Activated naive CD4-positive, alpha-beta T cell treated with anti-CD3 and anti-CD28 coated beads, Interleukin-2, amount 50 U/mL, for 24 hours (primary cell): ENCODE data around the gene HM13.
"Not testable (repeated sequence)": the region's sequence is repeated elsewhere in the genome, so short reads cannot be mapped to it uniquely, and the experiment has no call there.

Experiments used
- H3K27ac Mint-ChIP-seq: one replicate; pipeline ENCODE4 v1.8.0; 2021; ENCODE audit warnings: mild to moderate bottlenecking, mixed read lengths
- H3K27me3 Mint-ChIP-seq: one replicate; pipeline ENCODE4 v1.8.0; 2021; ENCODE audit warnings: mixed read lengths
- H3K36me3 Mint-ChIP-seq: one replicate; pipeline ENCODE4 v1.8.0; 2021; ENCODE audit warnings: mixed read lengths
- H3K4me1 Mint-ChIP-seq: one replicate; pipeline ENCODE4 v1.8.0; 2021; ENCODE audit warnings: mixed read lengths
- H3K4me3 Mint-ChIP-seq: one replicate; pipeline ENCODE4 v1.8.0; 2021; ENCODE audit warnings: mild to moderate bottlenecking, mixed read lengths
- H3K9me3 Mint-ChIP-seq: one replicate; pipeline ENCODE4 v1.8.0; 2021; ENCODE audit warnings: mixed read lengths

HM13 gene, protein sequence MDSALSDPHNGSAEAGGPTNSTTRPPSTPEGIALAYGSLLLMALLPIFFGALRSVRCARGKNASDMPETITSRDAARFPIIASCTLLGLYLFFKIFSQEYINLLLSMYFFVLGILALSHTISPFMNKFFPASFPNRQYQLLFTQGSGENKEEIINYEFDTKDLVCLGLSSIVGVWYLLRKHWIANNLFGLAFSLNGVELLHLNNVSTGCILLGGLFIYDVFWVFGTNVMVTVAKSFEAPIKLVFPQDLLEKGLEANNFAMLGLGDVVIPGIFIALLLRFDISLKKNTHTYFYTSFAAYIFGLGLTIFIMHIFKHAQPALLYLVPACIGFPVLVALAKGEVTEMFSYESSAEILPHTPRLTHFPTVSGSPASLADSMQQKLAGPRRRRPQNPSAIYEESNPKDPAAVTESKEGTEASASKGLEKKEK

DNA sequence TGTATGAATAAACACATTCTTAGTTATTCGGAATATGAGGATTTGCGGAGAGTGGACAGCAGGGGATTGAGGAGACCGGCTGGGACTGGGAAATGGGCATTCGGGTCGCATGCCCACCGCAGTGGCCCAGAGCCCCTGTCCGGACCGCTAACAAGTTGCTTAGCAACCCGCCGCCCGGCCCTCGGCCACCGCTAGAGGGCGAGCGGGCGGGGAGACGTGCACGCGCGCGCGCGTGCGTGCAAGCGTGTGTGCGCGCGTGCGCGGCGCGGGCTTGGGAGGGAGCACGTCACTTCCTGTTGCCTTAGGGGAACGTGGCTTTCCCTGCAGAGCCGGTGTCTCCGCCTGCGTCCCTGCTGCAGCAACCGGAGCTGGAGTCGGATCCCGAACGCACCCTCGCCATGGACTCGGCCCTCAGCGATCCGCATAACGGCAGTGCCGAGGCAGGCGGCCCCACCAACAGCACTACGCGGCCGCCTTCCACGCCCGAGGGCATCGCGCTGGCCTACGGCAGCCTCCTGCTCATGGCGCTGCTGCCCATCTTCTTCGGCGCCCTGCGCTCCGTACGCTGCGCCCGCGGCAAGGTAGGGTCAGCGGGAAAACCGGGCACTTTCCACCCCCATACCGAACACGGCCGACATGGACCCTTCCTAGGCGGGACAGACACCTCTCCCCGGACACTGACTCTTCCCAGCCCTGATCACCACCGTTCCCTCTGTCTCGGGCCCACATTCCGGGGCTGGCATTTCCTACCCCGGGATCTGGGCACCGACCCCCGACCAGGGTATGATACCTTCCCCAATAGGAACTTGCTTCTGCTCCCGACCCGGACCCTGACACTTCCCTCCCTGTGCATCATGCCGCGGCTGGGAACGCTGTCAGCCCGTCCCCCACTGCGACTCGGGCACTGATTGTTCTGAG is at the start of gene HM13:
Gene HM13 (plus strand): TSS at position 289 of the 918 bp plus-strand sequence. CDS start 110 bp downstream, at position 399.
- Mint-ChIP-seq H3K9me3 (no peaks in the 10 kb centered on the region), H3K4me3 (peak within 1 kb of the TSS; percentile 81), H3K36me3 (peaks cover 3% of the 10 kb centered on the region), H3K27ac (peak within 1 kb of the TSS; percentile 62), H3K4me1 (peaks cover 8% of the 10 kb centered on the region), H3K27me3 (no peaks in the 10 kb centered on the region)

DNA sequence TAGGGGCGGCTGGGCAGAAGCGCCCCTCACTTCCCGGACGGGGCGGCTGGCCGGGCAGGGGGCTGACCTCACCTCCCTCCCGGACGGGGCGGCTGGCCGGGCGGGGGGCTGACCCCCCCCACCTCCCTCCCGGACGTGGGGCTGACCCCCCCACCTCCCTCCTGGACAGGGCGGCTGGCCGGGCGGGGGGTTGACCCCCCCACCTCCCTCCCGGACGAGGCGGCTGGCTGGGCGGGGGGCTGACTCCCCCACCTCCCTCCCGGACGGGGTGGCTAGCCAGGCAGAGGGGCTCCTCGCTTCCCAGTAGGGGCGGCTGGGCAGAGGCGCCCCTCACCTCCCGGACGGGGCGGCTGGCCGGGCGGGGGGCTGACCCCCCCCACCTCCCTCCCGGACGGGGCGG is 43.3 kb upstream of the HM13 start:
- not testable (repeated sequence) for H3K27ac Mint-ChIP-seq, H3K9me3 Mint-ChIP-seq, H3K4me3 Mint-ChIP-seq, H3K36me3 Mint-ChIP-seq, H3K4me1 Mint-ChIP-seq
- peaks cover 10% of the 10 kb centered on the region for H3K27me3 Mint-ChIP-seq

DNA sequence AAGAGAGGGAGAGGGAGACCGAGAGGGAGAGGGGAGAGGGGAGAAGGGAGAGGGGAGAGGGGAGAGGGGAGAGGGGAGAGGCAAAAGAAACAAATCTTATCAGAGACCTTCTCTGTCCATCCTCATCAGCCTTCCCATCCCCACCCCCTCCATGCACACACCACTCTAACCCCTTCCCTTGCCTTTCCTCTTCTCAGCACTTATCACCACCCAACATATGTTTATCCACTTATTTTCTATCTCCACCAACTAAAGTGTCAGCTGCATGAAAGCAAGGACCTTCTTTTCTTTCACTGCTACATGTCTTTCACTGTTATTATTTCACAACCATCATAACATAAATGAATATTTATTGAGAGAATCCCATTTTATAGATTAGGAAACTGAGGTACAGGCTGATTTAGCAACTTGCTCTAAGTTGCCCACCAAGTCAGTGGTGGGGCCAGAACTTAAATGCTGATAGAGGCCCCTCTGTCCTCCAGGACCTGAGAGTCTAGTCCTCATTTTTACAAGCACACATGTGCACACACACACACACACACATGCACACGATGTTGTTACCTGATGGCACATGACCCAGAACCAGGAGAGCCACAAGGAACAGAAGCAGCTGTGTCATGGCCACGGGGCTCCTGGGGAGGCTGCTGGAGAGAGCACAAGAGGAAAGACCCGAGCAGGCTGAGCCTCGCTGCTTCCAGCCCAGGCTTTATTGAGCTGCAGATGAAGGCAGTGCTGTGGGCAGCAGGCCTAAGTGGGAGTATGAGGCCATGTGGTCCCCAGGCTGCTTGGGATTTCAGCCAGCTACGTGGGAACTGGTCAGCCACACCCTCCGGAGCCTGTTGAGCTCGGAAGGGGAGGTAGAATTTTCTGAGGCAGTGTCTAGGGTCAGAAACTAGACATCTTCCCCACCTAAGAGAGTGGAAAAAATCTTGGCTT is 41.6 kb upstream of the HM13 start:
- Mint-ChIP-seq H3K9me3 (peaks cover 3% of the 10 kb centered on the region), H3K4me1 (peaks cover 6% of the 10 kb centered on the region), H3K27ac (no peak overlapping the region), H3K27me3 (peaks cover 21% of the 10 kb centered on the region), H3K36me3 (peaks cover 1% of the 10 kb centered on the region), H3K4me3 (no peak overlapping the region)

DNA sequence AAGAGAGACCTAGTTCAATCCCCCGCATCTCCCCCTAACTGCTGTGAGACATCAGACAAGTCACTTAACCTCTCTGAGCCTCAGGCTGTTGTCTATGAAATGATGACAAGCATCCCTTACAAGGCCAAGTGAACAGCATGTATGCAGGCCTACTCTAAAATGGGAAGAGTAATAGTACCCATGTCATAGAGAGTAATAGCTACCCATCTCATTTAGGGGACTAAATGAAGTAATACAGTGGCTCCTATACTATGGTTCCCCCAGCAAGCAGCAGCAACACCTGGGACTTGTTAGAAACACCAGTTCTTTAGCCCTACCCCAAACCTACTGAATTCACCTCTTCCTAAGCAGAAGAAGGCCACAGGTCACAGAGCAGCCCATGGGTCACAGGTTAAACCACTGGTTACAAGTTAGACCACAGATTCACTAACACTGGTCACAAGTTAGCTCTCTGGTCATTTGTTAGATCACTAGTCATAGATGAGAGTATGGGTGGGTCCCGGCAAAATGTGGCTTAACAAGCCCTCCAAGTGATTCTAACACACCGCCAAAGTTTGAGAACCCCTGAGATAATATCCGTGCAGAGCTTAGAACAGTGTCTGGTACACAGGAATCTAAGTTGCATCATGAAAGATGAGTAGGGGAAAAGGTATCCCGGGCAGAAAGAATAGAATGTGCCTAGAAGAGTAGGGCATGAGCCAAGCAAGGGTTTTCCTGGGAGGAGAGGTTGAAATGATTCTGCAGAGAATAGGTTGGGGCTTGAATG is 40.7 kb upstream of the HM13 start:
- Mint-ChIP-seq H3K27me3 (peaks cover 25% of the 10 kb centered on the region), H3K27ac (no peak overlapping the region)

DNA sequence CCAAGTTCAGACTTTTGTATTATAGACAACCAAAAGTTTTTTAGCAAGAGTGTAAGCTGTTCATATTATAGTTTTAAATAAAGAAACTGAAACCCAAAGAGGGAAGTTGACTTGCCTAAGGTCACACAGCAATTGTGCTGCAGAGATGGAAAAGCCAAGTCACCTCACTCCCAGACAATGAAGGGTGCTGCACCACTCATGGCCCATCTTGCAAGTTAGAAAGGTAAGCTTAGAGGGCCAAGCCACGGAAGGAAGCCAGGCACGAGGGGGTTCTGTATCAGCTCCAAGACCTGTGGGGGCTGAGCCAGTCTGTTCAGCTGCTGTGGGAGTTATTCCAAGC is 40.2 kb upstream of the HM13 start:
- Mint-ChIP-seq H3K4me3 (no peak overlapping the region), H3K4me1 (peaks cover 6% of the 10 kb centered on the region), H3K36me3 (peaks cover 1% of the 10 kb centered on the region), H3K27me3 (peaks cover 25% of the 10 kb centered on the region), H3K9me3 (peaks cover 3% of the 10 kb centered on the region), H3K27ac (no peak overlapping the region)

More for the DNA sequence above, 40.7 kb upstream of the HM13 start:
- H3K4me3 Mint-ChIP-seq: no peak overlapping the region
- peaks cover 3% of the 10 kb centered on the region for H3K9me3 Mint-ChIP-seq
- peaks cover 6% of the 10 kb centered on the region for H3K4me1 Mint-ChIP-seq
- peaks cover 1% of the 10 kb centered on the region for H3K36me3 Mint-ChIP-seq

DNA sequence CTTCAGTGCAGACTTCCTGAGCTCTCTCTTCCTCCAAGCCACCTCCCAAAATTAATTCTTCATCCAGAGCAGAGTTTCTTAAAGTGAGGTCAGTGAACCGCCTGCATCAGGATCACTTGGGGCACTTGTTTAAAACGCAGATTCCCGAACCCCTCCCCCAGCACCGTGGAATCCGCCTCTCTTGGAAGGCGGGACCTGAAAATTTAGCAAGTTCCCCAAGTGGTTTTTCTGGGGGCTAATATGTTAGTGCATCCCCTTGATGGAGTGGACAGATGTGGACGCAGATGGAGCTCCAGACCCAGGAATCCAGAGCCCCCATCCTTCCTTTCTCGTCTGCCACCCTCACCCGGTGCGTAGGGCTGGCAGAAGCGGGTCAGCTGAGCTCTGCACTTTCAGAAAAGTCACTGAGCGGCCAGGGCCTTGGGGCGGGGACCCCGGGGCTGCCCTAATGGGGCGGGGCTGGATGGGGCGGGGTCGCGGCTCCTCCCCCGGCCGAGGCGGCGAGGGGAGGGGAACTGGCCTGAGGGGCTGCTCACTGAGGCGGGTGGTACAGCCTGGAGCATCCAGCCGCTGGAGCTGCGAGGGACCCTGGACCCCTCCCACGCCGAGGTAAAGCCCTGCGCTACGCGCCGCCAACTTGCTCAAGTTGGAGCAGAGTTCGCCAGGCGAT is 39.3 kb upstream of the HM13 start, which contains the start of the genes DEFB124 and REM1:
Gene DEFB124 (minus strand): TSS at position 370 of the 670 bp plus-strand sequence. CDS start 2,114 bp downstream, outside the sequence.
Gene REM1 (plus strand): TSS at position 531 of the 670 bp plus-strand sequence. CDS start 1,158 bp downstream, outside the sequence.
- Mint-ChIP-seq H3K27ac (no peak within 1 kb of the TSS), H3K27me3 (peaks cover 25% of the 10 kb centered on the region), H3K4me1 (peaks cover 6% of the 10 kb centered on the region), H3K36me3 (peaks cover 1% of the 10 kb centered on the region), H3K9me3 (peaks cover 3% of the 10 kb centered on the region), H3K4me3 (no peak within 1 kb of the TSS)

DNA sequence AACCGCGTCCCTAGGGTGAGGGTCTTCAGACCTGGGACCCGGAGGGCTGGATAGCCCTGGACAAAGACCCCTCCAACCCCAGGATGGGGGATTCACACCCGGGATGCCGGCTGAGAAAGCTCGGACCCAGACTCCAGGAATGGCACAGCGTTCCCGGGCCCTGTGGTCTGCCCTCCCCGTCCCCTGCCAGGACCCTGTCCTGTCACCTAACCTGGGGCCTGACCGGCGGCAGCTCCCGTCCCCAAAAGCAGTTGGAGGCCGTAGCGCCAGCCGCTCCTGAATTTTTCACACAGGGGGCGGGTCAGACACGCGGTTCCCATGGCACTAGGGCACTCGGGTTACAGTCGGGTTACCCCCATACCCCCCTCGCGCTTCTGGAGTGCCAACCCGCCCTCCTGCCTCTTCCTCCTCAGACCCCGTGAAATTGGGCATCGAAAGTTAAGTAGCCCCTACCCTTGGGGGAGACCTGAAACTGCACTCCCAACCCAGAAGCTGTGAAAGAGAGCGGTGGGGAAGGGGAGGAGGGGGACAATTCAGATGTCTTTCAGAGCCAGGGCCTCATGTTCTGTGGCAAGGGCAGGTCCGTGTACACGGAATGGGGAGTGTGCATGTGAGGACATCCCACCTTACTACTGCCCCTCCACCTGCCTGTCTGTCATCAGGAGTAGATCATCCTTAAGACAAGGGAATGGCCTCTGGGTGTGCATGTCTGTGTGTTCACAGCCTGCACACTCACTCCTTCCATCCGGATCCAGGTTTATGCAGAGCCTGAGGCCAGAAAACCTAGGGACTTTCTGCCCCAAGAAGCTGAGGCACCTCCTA is 38.6 kb upstream of the HM13 start:
- Mint-ChIP-seq H3K27ac (no peak overlapping the region), H3K36me3 (peaks cover 1% of the 10 kb centered on the region), H3K4me3 (no peak overlapping the region), H3K4me1 (peaks cover 6% of the 10 kb centered on the region), H3K27me3 (peaks cover 25% of the 10 kb centered on the region), H3K9me3 (peaks cover 3% of the 10 kb centered on the region)

DNA sequence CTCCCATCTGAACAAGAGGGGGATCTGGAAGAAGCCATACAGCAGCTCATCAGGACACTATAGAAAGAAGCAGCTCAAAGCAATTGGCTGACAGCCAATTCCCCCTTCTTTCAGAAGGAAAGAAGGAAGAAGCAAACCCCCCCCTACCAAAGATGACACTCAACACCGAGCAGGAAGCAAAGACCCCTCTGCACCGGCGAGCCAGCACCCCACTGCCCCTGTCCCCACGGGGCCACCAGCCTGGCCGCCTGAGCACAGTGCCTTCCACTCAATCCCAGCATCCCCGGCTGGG is 38.0 kb upstream of the HM13 start:
- Mint-ChIP-seq H3K27ac (no peak overlapping the region), H3K9me3 (peaks cover 3% of the 10 kb centered on the region), H3K27me3 (peaks cover 26% of the 10 kb centered on the region), H3K4me1 (peaks cover 6% of the 10 kb centered on the region), H3K4me3 (no peak overlapping the region), H3K36me3 (peaks cover 1% of the 10 kb centered on the region)

DNA sequence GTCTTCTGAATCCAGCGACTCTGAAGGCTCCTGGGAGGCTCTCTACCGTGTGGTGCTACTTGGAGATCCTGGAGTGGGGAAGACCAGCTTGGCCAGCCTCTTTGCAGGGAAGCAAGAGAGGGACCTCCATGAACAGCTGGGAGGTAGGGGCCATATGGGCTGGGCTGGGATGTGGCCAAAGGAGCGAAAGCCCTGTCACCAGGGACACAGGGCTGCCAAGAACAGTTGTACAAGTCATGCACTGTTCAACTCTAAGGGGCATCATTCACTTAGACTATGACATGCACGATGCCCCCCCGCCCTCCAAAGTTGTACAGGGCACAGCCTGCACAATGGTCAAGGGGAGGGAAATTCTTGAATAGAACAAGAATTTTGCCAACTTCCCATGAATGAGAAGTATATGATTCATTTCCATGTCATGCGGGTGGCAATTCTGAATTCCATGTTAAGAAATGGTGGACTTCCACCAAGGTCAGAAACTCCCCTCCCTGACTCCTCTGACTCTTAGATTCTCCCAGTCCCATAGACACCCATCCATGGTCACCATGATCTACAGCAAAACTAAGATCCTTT is 37.5 kb upstream of the HM13 start:
- peaks cover 1% of the 10 kb centered on the region for H3K36me3 Mint-ChIP-seq
- H3K4me1 Mint-ChIP-seq: peaks cover 6% of the 10 kb centered on the region
- H3K4me3 Mint-ChIP-seq: no peak overlapping the region
- peaks cover 3% of the 10 kb centered on the region for H3K9me3 Mint-ChIP-seq
- peaks cover 27% of the 10 kb centered on the region for H3K27me3 Mint-ChIP-seq
- no peak overlapping the region for H3K27ac Mint-ChIP-seq

DNA sequence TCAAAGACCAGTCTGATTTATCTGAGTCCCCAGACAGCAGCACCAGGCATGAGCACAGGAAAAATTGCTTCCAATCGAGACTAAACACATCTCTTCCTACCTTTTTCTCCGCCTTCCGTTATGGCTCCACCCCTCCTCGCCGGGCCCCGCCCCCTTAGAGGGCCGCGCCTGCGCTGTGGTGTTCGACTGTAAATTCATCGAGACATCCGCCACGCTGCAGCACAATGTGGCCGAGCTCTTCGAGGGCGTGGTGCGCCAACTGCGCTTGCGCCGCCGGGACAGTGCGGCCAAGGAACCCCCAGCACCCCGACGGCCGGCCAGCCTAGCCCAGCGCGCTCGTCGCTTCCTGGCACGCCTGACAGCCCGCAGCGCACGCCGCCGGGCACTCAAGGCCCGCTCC is 30.2 kb upstream of the HM13 start:
- Mint-ChIP-seq H3K4me3 (no peak overlapping the region), H3K27ac (no peak overlapping the region), H3K9me3 (no peaks in the 10 kb centered on the region), H3K27me3 (peaks cover 12% of the 10 kb centered on the region), H3K36me3 (no peaks in the 10 kb centered on the region), H3K4me1 (no peaks in the 10 kb centered on the region)

DNA sequence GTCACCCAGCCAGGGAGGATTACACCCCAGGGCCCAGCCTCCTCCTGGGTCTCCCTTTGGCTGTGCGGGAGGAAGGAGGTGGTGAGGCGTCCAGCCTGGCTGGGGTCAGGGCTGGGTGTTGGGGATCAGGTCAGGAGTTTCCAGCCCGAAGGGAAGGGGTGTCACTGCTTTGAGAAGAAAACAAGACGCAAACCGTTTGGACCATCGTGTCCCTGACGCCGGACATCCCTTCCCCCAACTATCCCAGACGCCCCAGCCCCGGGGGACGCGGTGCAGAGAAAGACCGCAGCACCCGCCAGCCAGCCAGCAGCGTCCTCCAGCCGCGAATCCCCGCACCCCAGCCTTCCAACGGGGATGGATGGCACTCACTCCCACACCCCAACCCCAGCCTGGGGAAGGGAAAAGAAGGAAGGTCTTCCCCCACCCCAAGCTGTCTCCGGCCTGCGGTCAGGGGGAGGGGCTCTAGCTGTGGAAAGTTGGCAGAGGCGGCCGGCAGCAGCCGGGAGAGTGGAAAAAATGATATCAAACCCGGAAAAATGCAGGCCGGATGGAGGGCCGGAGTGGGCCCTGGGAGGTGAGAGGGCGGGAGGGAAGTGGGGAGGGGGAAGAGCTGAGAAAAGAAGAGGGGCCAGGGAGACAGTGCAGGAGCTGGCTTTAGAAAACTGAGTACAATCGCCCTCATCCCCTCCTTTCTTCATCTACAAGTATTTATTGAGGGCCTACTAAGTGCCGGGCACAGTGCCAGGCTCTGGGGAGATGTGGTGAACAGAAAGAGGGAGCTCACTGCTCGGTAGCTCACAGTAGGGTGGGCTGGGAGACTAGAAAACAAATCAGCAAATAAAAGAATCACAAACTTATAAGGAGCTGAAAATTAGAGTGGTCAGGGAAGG is 28.5 kb upstream of the HM13 start:
- Mint-ChIP-seq H3K27me3 (peaks cover 12% of the 10 kb centered on the region), H3K36me3 (no peaks in the 10 kb centered on the region), H3K4me3 (no peak overlapping the region), H3K27ac (no peak overlapping the region), H3K9me3 (no peaks in the 10 kb centered on the region), H3K4me1 (no peaks in the 10 kb centered on the region)

DNA sequence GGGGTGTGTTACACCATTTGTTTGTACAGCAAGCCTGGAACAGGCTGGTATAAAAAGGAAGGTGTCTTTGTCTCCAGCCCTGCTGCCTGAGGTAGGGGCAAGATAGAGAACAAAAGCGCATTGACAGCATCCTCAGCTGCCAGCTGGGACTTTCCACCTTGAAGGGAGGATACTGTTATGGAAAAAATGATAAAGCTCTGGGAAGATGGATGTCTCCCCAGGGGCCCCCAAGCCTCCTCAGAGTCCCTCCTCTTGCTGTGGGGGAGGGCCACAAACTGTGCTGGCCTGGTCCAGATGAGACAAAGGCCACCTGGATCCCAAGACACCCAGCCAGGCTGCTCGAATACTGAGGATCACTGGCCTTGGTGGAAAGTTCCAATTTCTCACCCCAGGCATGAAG is 26.1 kb upstream of the HM13 start:
- Mint-ChIP-seq H3K4me1 (no peaks in the 10 kb centered on the region), H3K9me3 (no peaks in the 10 kb centered on the region), H3K4me3 (no peak overlapping the region), H3K27me3 (peaks cover 7% of the 10 kb centered on the region), H3K36me3 (no peaks in the 10 kb centered on the region), H3K27ac (no peak overlapping the region)
